Peyer's patch (tissue), 4 donors: ENCODE data around the gene MAP3K5.

ENCODE experiments used
- CTCF ChIP-seq, 6 experiments: fragments of 450-650 bp in 4 of 6; fragments of 200-600 bp in 2 of 6; sonication (generic) in 1 of 6; IDR thresholded peaks; one replicate each; pipeline ENCODE4 v1.5.1; 2017 to 2019; ENCODE audit warnings: antibody characterized with exemption in 6 of 6, mild to moderate bottlenecking in 3 of 6, moderate library complexity in 1 of 6
- POLR2A ChIP-seq, 2 donors: fragments of 450-650 bp; IDR thresholded peaks; one replicate each; pipeline ENCODE4 v1.5.1; 2017; ENCODE audit warnings: antibody characterized with exemption in 2 of 2, mild to moderate bottlenecking in 2 of 2, moderate library complexity in 2 of 2

GRCh38 chr6:136738692-136739057, 53.6 kb downstream of the MAP3K5 start:
- TF ChIP-seq POLR2A (IDR thresholded peaks at IDR 0.05) (no peak), CTCF (IDR thresholded peaks at IDR 0.05) (no peak)
